Esophagus muscularis mucosa (tissue), 3 donors: Measurements from ENCODE around the gene DDX41.

Experiments used
- POLR2A ChIP-seq: fragments of 450-650 bp; IDR thresholded peaks from one replicate; pipeline ENCODE4 v1.6.1; 2017; ENCODE audit warnings: antibody characterized with exemption, moderate library complexity, mild to moderate bottlenecking, low read depth
- POLR2AphosphoS5 ChIP-seq, 2 donors: sonication (generic); formaldehyde crosslinking; IDR thresholded peaks; one replicate each; pipeline ENCODE4 v1.6.1; 2017; ENCODE audit warnings: antibody characterized with exemption in 2 of 2
- TF ChIP-seq, protein P1 (sequence below), 3 experiments: fragments of 200-600 bp in 2 of 3; fragments of 450-650 bp in 1 of 3; sonication (generic) in 2 of 3; IDR thresholded peaks; one replicate each; pipeline ENCODE4 v1.5.1; 2017 to 2019; ENCODE audit warnings: antibody characterized with exemption in 3 of 3, mild to moderate bottlenecking in 2 of 3, moderate library complexity in 1 of 3

DNA sequence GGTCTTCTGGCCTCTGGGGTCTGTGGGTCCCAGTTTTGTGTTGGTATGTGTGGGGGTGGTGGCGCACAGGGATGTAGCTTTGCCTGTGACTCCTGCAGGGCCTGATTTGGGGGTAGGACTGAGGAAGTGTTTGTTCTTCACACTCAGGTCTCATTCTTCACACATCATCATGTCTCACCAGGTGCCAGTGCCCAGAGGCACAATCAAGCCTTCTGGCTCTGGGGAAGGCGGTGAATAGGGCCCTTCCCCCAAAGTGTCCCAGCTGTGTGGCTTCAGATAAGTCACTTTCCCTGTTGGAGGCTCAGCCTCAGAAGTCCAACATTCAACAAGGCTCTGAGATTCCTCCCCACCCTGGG, 48.5 kb downstream of the DDX41 start:
- TF ChIP-seq, protein P1, sequence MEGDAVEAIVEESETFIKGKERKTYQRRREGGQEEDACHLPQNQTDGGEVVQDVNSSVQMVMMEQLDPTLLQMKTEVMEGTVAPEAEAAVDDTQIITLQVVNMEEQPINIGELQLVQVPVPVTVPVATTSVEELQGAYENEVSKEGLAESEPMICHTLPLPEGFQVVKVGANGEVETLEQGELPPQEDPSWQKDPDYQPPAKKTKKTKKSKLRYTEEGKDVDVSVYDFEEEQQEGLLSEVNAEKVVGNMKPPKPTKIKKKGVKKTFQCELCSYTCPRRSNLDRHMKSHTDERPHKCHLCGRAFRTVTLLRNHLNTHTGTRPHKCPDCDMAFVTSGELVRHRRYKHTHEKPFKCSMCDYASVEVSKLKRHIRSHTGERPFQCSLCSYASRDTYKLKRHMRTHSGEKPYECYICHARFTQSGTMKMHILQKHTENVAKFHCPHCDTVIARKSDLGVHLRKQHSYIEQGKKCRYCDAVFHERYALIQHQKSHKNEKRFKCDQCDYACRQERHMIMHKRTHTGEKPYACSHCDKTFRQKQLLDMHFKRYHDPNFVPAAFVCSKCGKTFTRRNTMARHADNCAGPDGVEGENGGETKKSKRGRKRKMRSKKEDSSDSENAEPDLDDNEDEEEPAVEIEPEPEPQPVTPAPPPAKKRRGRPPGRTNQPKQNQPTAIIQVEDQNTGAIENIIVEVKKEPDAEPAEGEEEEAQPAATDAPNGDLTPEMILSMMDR (IDR thresholded peaks at IDR 0.05) = no peak
- TF ChIP-seq POLR2A (no peak), POLR2AphosphoS5 (IDR thresholded peaks at IDR 0.05) (no peak)
